HG03196 (cell line): ENCODE data around the gene GDPD3.

Experiments used
- ATAC-seq: cut with Tn5 transposase; IDR thresholded peaks from one replicate; pipeline ENCODE4 v1.9.1; 2021; ENCODE audit not compliant: unreplicated experiment

GDPD3 gene

GRCh38 chr16:30095166-30096078 lies 17.9 kb downstream of the GDPD3 start:
- no peak for ATAC-seq

DNA sequence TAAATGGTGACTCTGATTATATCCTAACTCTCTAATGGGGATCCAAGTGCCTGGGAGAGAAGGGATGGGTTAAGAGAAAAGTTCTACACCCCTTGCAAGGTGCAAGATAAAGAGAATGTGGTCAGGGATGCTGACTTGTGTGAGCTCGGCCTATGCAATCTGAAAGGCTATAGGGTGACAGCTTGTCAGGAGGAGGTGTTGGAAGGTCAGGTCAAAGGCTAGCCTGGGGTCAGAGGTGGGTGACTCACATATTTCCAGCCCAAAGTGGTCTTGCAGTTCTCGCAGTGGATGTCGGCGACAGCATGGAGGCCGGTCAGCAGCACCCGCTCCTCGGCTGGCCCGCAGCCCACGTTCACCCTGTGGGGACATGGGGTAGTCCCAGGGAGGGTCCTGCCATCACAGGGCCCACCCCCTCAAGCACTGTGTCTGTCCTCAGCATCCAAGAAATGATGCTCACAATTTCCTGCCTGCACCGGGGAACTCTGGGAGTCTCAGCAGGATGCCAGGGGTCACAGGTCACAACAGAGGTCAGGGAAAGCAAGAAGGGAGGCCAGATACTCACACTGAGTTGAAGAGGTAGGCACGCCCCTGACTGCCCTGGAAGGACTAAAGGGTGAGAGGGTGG lies 18.7 kb downstream of the GDPD3 start:
- no peak for ATAC-seq

DNA sequence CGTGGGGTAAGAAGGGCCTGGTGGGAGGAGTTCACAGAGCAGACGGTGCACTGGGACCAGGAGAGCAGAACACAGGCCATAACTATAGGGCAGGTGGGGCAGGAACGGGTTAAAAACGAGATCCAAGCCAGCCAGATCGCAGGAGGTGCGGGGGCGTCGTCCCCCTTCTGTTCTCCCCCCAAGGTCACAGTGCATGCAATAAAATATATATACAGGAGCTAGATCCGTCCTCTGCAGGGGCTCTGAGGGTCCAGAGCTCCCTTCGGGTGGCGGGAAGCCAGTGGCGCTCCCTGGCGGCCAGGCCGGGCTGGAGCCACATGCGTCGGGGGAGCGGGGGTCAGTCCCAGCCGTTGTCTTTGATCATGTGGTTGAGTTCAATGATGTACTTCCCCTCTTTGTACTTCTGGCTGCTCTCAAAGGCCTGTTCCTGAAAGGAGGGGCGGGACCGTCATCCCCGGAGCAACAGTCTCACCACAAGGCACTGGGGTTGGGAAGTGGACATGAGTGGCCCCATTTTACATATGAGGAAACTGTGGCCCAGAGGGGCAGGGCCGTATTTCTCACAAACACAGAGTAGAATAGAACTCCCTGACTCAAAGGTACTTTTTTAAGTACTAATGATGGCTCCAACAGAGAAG lies 20.8 kb downstream of the GDPD3 start:
- peak; percentile 46 for ATAC-seq

GRCh38 chr16:30091474-30092372 lies 21.6 kb downstream of the GDPD3 start, which contains the start of gene TBX6:
Gene TBX6 (minus strand): TSS chr16:30091924. CDS start chr16:30091193, 731 bp downstream.
- peak; percentile 57 for ATAC-seq

DNA sequence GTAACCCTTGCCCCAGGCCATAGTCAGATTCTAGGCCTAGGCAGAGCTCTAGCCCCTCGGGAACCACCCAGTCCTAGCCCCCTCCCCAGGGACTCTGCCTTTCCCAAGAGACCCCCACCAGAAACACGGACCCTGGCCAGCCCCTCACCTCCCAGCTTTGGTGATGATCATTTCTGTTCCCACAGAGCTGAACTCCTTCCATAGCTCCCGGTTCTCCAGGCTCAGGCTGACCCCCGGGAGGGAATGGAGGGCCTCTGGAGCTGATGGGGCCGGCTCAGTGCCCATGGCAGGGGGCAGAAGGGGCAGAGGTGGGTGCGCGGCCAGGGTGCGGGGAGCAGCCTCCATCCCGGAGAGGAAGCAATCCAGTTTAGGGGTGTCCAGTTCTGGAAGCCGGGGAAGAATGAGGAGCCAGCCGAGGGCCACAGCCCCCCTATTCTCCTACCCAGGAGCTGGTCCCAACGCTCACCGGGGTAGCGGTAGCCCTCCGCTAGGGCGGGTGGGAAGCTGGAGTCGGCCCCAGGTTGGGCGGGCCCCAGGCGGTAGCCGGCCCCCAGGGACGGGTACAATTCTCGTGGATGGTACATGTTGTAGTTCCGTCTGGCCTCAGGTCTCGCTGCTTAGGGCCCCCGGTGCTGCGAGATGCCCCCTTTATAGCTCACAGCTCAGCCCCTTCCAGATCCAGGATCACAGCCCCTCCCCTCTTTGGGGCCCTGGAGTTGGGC lies 22.6 kb downstream of the GDPD3 start:
- ATAC-seq: no peak

- ATAC-seq: no peak
These were observed 24.3 kb downstream of the GDPD3 start for GRCh38 chr16:30088832-30089624.

GRCh38 chr16:30088237-30088831 lies 25.0 kb downstream of the GDPD3 start:
- no peak for ATAC-seq

- no peak for ATAC-seq
These were observed 26.0 kb downstream of the GDPD3 start for GRCh38 chr16:30087181-30087898.

- ATAC-seq: no peak
These were observed 26.8 kb downstream of the GDPD3 start for GRCh38 chr16:30086291-30087140.

DNA sequence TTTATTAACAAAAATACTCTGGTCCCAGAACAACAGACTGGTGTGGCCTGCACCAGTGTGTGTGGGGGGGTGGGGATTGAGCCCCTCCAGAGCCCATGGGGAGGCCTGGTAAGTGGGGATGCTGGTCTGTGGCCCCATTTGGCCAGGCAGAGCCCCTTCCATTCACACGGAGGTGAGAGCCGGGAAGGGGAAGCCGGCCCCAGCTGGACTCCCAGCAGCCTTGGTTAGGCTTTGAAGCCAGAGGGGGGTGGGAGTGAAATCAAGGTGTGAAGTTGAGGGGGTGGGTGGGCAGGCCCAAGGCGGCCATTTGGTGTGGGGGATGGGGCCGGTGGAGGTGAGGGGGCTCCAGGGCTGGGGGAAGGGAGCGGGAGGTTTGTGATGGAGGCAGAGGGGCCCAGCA lies 27.5 kb downstream of the GDPD3 start:
- no peak for ATAC-seq

- ATAC-seq: no peak
These were observed 28.1 kb downstream of the GDPD3 start for GRCh38 chr16:30085247-30085646.

DNA sequence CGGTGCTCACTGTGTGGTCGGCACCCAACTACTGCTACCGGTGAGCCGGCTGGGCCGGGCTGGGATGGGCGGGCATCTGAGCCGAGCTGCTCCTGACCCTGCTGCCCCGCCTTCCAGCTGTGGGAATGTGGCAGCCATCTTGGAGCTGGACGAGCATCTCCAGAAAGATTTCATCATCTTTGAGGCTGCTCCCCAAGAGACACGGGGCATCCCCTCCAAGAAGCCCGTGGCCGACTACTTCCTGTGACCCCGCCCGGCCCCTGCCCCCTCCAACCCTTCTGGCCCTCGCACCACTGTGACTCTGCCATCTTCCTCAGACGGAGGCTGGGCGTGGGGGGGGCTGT lies 28.5 kb downstream of the GDPD3 start:
- ATAC-seq: no peak

- ATAC-seq: no peak
These were observed 29.1 kb downstream of the GDPD3 start for GRCh38 chr16:30084096-30084815.

DNA sequence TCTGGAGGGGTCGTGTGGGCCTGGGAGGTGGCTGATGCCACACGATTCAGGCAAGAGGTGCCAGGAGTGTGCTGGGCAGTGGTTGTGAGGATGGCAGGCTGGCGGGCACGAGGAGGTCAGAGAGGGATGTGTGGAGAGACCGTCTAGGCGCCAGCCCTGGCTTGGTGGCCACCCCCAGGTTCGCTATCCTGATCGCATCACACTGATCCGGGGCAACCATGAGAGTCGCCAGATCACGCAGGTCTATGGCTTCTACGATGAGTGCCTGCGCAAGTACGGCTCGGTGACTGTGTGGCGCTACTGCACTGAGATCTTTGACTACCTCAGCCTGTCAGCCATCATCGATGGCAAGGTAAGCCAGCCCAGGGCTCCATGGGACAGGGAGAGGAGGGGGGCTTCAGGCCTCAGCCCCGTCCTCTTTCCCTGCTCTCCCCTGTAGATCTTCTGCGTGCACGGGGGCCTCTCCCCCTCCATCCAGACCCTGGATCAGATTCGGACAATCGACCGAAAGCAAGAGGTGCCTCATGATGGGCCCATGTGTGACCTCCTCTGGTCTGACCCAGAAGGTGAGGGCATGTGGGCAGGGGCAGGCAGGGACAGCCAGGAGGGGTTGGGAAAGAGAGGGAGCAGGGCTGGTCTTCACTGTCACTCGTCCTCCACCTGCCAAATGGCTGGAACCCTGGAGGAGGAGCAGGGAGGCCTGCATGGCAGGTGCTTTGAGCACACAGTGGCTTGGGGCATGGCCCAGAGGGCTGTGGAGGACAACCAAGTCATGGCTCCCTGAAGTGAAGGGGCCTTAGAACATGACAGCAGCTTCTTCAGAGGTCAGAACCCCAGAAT lies 29.9 kb downstream of the GDPD3 start:
- ATAC-seq: no peak

DNA sequence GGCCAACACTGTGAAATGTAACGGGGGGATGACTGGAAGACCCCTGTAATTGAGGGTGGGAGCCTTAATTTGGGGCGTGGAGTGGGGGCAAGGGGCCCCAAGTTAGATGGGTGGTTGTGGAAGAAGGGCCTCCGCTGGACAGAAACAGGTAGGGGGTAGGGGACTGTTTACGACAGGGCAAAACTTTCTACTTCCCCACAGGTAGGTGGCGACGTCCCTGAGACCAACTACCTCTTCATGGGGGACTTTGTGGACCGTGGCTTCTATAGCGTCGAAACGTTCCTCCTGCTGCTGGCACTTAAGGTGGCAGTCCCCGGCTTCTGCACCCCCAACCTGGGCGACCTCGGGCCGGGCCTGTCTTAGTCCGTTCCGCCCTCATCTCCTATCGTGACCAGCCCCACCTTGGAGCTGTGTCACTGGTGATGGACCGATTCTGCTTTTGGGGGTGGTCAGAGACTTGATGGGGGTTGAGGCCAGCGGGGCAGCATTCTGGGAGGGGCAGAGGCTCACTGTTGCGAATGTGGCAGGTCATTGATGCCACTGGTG lies 30.7 kb downstream of the GDPD3 start:
- ATAC-seq: no peak

DNA sequence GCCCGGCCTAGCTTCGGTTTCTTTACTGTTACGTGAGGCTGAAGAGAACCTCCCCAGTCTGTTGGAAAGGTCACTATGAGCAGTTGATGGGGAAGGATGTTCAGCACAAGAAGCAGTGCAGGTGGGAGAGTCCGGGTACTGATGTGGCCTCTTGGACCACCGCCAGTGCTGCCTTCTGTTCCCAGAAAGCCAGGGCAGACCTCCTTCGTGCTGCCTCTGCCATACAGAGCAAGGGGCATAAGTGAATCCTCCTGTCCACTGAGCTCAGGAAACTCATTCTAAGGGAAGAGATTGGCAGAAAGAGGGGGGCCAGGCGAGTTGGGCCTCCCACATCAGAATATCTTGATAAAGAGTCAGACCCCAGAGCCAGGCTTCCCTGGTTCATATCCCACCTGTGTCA lies 33.9 kb downstream of the GDPD3 start:
- no peak for ATAC-seq
